ENCODE data around the gene ARHGAP44. TPM values are rescaled to one million over a fixed set of nuclear protein-coding genes. Genes with fewer than 3 reads are reported as not detected.

ARHGAP44 gene
- total RNA-seq, 5 donors from 2014 or later (not counting 1 experiment from before 2014, with no cell fraction given): 0.15 to 0.39 (median 0.38) TPM; not detected in 2

DNA sequence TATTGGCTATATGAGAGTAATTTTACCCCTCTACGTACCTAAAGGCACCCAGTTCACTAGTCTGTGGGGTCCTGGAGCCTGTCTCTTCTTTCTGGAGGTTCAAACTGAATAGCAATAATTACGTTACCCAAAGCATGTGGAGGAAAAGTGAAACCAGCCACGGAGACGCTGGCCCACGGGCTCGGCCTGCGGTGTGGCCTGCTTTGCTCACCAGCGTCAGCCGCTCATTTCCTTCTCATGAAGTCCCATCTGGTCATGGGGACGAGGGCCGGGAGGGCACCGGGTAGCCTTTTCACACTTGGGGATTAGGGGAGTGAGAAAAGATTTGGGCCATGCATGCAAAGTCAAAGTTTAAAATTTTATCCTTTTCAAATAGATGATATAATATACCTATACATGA lies 201.6 kb downstream of the ARHGAP44 start:
- no peak for ATAC-seq (replicated peaks in 1 of 4)
- Mint-ChIP-seq H3K27me3 (no peaks in the 10 kb centered on the region), H3K4me1 (no peaks in the 10 kb centered on the region), H3K27ac (peak overlapping the region in 1 of 2 donors; percentile 28), H3K36me3 (peaks cover 48% of the 10 kb centered on the region), H3K9me3 (no peaks in the 10 kb centered on the region), H3K4me3 (no peak overlapping the region)
- Histone ChIP-seq H3K27me3 (replicated peaks in 1 of 2; ENCODE audit: control insufficient read depth in 2 of 2, extremely low read depth in 1 of 2, insufficient read depth in 2 of 2, low read length in 1 of 2) (no peaks in the 10 kb centered on the region), H3K9me3 (no peaks in the 10 kb centered on the region), H3K4me1 (ENCODE audit: control insufficient read depth in 1 of 2, extremely low read depth in 1 of 2, insufficient read depth in 2 of 2, low read length in 2 of 2) (no peaks in the 10 kb centered on the region), H3K4me3 (ENCODE audit: control insufficient read depth in 1 of 2, extremely low read depth in 1 of 2, low read length in 1 of 2) (no peak overlapping the region), H3K36me3 (ENCODE audit: control insufficient read depth in 2 of 2, extremely low read depth in 1 of 2, insufficient read depth in 1 of 2, low read length in 1 of 2) (peaks cover 24 to 57% of the 10 kb centered on the region in 2 donors), H3K27ac (ENCODE audit: low read length) (no peak overlapping the region)
- 99% methylated on average over 8 of the region's 12 CpGs for WGBS (ENCODE audit: insufficient coverage)
- DNase-seq: no peak
- POLR2A ChIA-PET: no interaction called here
- CTCF ChIA-PET: no interaction called here

DNA sequence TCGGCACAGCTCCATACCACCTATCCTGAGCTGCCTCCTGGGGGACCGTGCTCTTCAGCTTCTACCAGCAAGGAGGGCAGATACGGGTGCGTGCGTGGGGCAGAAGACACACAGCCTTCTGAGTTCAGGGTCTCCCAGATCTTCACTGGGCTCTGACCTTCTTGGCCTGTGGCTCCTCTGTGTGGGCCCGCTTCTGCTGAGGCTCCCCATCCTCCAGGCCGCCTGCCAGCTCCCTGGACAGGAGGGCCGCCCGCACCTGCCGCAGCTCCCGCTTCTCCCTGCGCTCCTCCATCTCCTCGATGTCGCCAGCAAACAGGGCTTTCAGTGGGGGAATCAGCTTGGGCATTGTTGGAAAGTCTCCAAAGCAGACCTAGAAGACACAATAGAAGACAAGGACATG lies 203.4 kb downstream of the ARHGAP44 start:
- ChIA-PET POLR2A (no interaction called here), CTCF (no interaction called here)
- H3K4me1 ChIP-seq (ENCODE audit: control insufficient read depth in 1 of 2, extremely low read depth in 1 of 2, insufficient read depth in 2 of 2, low read length in 2 of 2): no peaks in the 10 kb centered on the region
- ATAC-seq (replicated peaks in 1 of 4) (peak in 1 of 4 experiments; percentile 28), DNase-seq (no peak)
- H3K27ac Mint-ChIP-seq: no peak overlapping the region
- H3K9me3 ChIP-seq: no peaks in the 10 kb centered on the region
- no peaks in the 10 kb centered on the region for H3K4me1 Mint-ChIP-seq
- H3K36me3 Mint-ChIP-seq: peaks cover 64% of the 10 kb centered on the region
- H3K9me3 Mint-ChIP-seq: no peaks in the 10 kb centered on the region
- no peaks in the 10 kb centered on the region for H3K27me3 ChIP-seq (replicated peaks in 1 of 2; ENCODE audit: control insufficient read depth in 2 of 2, extremely low read depth in 1 of 2, insufficient read depth in 2 of 2, low read length in 1 of 2)
- no peak overlapping the region for H3K27ac ChIP-seq (ENCODE audit: low read length)
- no peaks in the 10 kb centered on the region for H3K27me3 Mint-ChIP-seq
- H3K4me3 Mint-ChIP-seq: no peak overlapping the region
- WGBS (ENCODE audit: insufficient coverage): 97% methylated on average over 13 of the region's 14 CpGs
- H3K4me3 ChIP-seq (ENCODE audit: control insufficient read depth in 1 of 2, extremely low read depth in 1 of 2, low read length in 1 of 2): no peak overlapping the region
- peaks cover 30 to 75% of the 10 kb centered on the region in 2 donors for H3K36me3 ChIP-seq (ENCODE audit: control insufficient read depth in 2 of 2, extremely low read depth in 1 of 2, insufficient read depth in 1 of 2, low read length in 1 of 2)

DNA sequence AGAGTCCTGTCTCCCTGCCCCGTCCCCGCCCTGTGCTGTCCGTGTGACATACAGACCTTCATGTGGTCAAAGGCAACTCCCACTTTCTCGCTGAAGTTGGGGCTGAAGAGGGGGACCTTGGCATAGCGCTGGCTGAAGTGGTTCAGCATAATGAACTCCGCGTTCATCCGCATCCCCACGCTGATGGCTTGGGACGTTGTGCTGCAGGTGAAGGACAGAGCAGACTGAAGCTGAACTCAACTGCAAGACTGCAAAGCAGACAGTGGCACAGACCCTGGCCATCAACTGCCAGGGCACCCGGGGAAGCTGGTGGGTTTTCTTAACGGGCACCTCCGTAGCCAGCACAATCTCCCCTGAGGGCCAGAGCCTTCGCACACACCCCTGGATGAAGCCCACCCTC lies 204.3 kb downstream of the ARHGAP44 start:
- 93% methylated on average over 13 of the region's 14 CpGs for WGBS (ENCODE audit: insufficient coverage)
- Mint-ChIP-seq H3K4me3 (no peak overlapping the region), H3K4me1 (no peaks in the 10 kb centered on the region), H3K27ac (no peak overlapping the region), H3K36me3 (peaks cover 72% of the 10 kb centered on the region), H3K27me3 (no peaks in the 10 kb centered on the region), H3K9me3 (no peaks in the 10 kb centered on the region)
- ChIA-PET CTCF (no interaction called here), POLR2A (no interaction called here)
- Histone ChIP-seq H3K4me3 (ENCODE audit: control insufficient read depth in 1 of 2, extremely low read depth in 1 of 2, low read length in 1 of 2) (no peak overlapping the region), H3K9me3 (no peaks in the 10 kb centered on the region), H3K4me1 (ENCODE audit: control insufficient read depth in 1 of 2, extremely low read depth in 1 of 2, insufficient read depth in 2 of 2, low read length in 2 of 2) (no peaks in the 10 kb centered on the region), H3K27me3 (replicated peaks in 1 of 2; ENCODE audit: control insufficient read depth in 2 of 2, extremely low read depth in 1 of 2, insufficient read depth in 2 of 2, low read length in 1 of 2) (no peaks in the 10 kb centered on the region), H3K36me3 (ENCODE audit: control insufficient read depth in 2 of 2, extremely low read depth in 1 of 2, insufficient read depth in 1 of 2, low read length in 1 of 2) (peaks cover 30 to 84% of the 10 kb centered on the region in 2 donors), H3K27ac (ENCODE audit: low read length) (no peak overlapping the region)
- ATAC-seq (replicated peaks in 1 of 4) (no peak), DNase-seq (no peak)

DNA sequence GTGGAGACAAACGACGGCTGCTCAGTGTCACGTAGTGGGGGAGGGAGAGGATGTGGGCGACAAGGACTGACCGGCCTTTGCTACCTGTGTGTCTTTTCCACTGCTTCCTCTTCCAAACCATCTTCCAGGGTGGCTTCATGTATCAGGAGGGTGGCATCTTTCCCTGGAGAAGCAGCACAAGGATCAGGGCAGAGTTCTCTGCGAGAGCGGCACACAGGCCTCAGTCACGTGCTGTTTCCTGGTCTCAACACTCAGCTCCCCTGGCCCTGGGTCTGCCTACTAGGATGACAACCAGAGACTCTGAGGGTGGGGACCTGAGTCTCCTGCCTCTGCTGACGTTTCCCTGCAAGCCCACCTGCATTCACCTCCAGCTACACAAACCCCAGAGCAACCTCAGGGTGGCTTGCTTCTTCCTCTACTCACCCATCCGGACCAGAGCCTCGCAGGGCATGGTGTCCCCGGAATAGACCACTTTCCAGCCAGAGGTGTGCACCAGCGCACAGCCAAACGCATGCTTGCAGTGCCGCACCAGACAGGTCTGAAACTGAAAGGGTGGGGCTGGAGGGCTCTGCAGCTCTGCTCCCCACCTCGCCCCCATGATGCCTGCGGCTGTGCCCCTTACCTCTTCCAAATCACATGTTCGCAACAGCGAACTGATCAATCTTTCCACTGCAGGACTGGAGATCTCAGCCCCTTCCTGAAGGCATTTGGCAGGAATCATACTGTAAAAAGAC lies 205.2 kb downstream of the ARHGAP44 start:
- Histone ChIP-seq H3K9me3 (no peaks in the 10 kb centered on the region), H3K27ac (ENCODE audit: low read length) (no peak overlapping the region), H3K27me3 (replicated peaks in 1 of 2; ENCODE audit: control insufficient read depth in 2 of 2, extremely low read depth in 1 of 2, insufficient read depth in 2 of 2, low read length in 1 of 2) (no peaks in the 10 kb centered on the region), H3K4me3 (ENCODE audit: control insufficient read depth in 1 of 2, extremely low read depth in 1 of 2, low read length in 1 of 2) (no peak overlapping the region), H3K4me1 (ENCODE audit: control insufficient read depth in 1 of 2, extremely low read depth in 1 of 2, insufficient read depth in 2 of 2, low read length in 2 of 2) (no peaks in the 10 kb centered on the region), H3K36me3 (ENCODE audit: control insufficient read depth in 2 of 2, extremely low read depth in 1 of 2, insufficient read depth in 1 of 2, low read length in 1 of 2) (peaks cover 30 to 93% of the 10 kb centered on the region in 2 donors)
- no peak for DNase-seq
- 93% methylated on average over 11 of the region's 19 CpGs for WGBS (ENCODE audit: insufficient coverage)
- Mint-ChIP-seq H3K27me3 (no peaks in the 10 kb centered on the region), H3K4me3 (no peak overlapping the region), H3K9me3 (no peaks in the 10 kb centered on the region), H3K27ac (no peak overlapping the region), H3K4me1 (no peaks in the 10 kb centered on the region), H3K36me3 (peaks cover 78% of the 10 kb centered on the region)
- ChIA-PET CTCF (no interaction called here), POLR2A (no interaction called here)
- ATAC-seq (replicated peaks in 1 of 4): no peak

DNA sequence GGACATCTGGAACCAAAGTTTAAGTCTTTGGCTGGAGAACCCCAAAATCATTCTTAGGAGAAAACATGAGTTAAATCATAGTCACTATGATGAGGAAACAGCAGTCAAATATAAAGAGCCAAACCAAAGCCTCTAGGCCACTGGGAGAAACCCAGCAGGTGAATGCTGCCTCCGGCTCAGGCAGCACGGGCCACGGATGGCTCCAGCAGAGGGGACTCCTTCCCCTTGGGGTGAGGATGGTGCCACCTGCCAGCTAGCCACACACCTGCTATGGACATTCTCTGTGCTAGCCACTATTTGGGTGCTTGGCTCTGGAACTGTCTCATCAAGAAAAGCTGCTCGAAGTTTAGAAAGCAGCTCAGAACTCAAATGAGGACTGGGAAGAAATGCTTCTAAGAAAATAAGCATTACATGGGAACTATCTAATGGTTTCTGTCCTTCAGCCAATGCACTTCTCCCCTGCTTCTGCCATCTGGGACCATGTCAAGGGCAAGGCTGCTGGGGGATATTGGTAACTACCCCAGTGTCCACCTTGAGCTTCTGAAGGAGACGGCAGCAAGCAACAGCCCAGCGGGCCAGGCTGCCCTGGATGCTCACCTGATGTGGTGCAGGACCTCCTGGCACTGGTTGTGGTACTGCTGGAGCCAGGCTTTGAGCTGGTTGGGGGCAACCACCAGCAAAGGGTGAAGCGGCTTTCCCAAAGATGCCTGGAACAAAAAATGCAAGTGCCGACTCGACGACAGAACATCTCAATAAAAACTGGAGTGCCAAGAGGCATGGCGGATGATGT lies 206.0 kb downstream of the ARHGAP44 start:
- CTCF ChIA-PET: no interaction called here
- no peaks in the 10 kb centered on the region for H3K27me3 Mint-ChIP-seq
- H3K36me3 Mint-ChIP-seq: peaks cover 70% of the 10 kb centered on the region
- no peaks in the 10 kb centered on the region for H3K9me3 ChIP-seq
- POLR2A ChIA-PET: no interaction called here
- ATAC-seq (replicated peaks in 1 of 4): no peak
- no peak overlapping the region for H3K27ac Mint-ChIP-seq
- H3K27me3 ChIP-seq (replicated peaks in 1 of 2; ENCODE audit: control insufficient read depth in 2 of 2, extremely low read depth in 1 of 2, insufficient read depth in 2 of 2, low read length in 1 of 2): no peaks in the 10 kb centered on the region
- H3K9me3 Mint-ChIP-seq: no peaks in the 10 kb centered on the region
- no peak for DNase-seq
- H3K4me3 Mint-ChIP-seq: no peak overlapping the region
- WGBS (ENCODE audit: insufficient coverage): 95% methylated on average over 11 of the region's 11 CpGs
- H3K27ac ChIP-seq (ENCODE audit: low read length): no peak overlapping the region
- H3K4me1 ChIP-seq (ENCODE audit: control insufficient read depth in 1 of 2, extremely low read depth in 1 of 2, insufficient read depth in 2 of 2, low read length in 2 of 2): no peaks in the 10 kb centered on the region
- H3K36me3 ChIP-seq (ENCODE audit: control insufficient read depth in 2 of 2, extremely low read depth in 1 of 2, insufficient read depth in 1 of 2, low read length in 1 of 2): peaks cover 35 to 96% of the 10 kb centered on the region in 2 donors
- no peak overlapping the region for H3K4me3 ChIP-seq (ENCODE audit: control insufficient read depth in 1 of 2, extremely low read depth in 1 of 2, low read length in 1 of 2)
- no peaks in the 10 kb centered on the region for H3K4me1 Mint-ChIP-seq

DNA sequence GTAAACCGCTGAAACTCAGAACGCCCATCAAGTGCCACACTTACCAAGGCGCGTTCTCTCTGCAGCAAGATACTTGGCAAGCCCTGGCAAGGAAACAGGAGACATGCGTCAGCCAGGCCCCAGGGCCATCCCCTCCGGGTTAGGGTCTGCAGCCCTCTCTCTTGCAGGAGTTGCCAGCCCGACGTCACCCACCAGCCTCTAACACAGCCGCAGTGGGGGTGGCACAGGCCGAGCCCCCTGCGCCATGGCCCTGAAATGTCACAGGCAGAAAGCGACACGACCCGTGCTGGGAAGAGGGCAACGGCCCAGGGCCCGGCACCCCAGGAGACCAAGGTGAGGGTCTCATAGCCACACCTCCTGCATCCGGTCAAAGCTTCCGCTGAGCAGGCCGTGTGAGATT lies 206.6 kb downstream of the ARHGAP44 start:
- DNase-seq: no peak
- 96% methylated on average over 19 of the region's 19 CpGs for WGBS (ENCODE audit: insufficient coverage)
- Histone ChIP-seq H3K4me1 (ENCODE audit: control insufficient read depth in 1 of 2, extremely low read depth in 1 of 2, insufficient read depth in 2 of 2, low read length in 2 of 2) (no peaks in the 10 kb centered on the region), H3K27ac (ENCODE audit: low read length) (no peak overlapping the region), H3K9me3 (no peaks in the 10 kb centered on the region), H3K4me3 (ENCODE audit: control insufficient read depth in 1 of 2, extremely low read depth in 1 of 2, low read length in 1 of 2) (no peak overlapping the region), H3K27me3 (replicated peaks in 1 of 2; ENCODE audit: control insufficient read depth in 2 of 2, extremely low read depth in 1 of 2, insufficient read depth in 2 of 2, low read length in 1 of 2) (no peaks in the 10 kb centered on the region), H3K36me3 (ENCODE audit: control insufficient read depth in 2 of 2, extremely low read depth in 1 of 2, insufficient read depth in 1 of 2, low read length in 1 of 2) (peaks cover 35 to 96% of the 10 kb centered on the region in 2 donors)
- no peak for ATAC-seq (replicated peaks in 1 of 4)
- Mint-ChIP-seq H3K9me3 (no peaks in the 10 kb centered on the region), H3K4me3 (no peak overlapping the region), H3K36me3 (peaks cover 69% of the 10 kb centered on the region), H3K27ac (no peak overlapping the region), H3K27me3 (no peaks in the 10 kb centered on the region), H3K4me1 (no peaks in the 10 kb centered on the region)
- ChIA-PET CTCF (no interaction called here), POLR2A (no interaction called here)
